Karpas-422 (cell line): ENCODE data around the gene FLACC1. TPM values are rescaled to one million over a fixed set of nuclear protein-coding genes. Genes with fewer than 3 reads are reported as not detected.

Experiments used
- DNase-seq: peaks from one replicate; pipeline ENCODE4 v3.0.0-alpha.2; 2015
- H2AFZ ChIP-seq: fragments of 200-600 bp; sonication (generic); 2 replicates; pipeline ENCODE4 v1.6.1; 2014; ENCODE audit warnings: antibody characterized with exemption, low read length, mixed read lengths
- H3K27ac ChIP-seq: fragments of 200-600 bp; sonication (generic); 2 replicates; pipeline ENCODE4 v1.5.1; 2014; ENCODE audit warnings: mild to moderate bottlenecking, low read length, moderate library complexity
- H3K27me3 ChIP-seq: fragments of 200-600 bp; sonication (generic); 2 replicates; pipeline ENCODE4 v1.6.1; 2014; ENCODE audit warnings: low read length, mixed read lengths
- H3K36me3 ChIP-seq: fragments of 200-600 bp; sonication (generic); 2 replicates; pipeline ENCODE4 v1.6.1; 2014; ENCODE audit warnings: low read length, mixed read lengths; ENCODE audit not compliant: insufficient read depth
- H3K4me1 ChIP-seq: fragments of 200-600 bp; sonication (generic); 2 replicates; pipeline ENCODE4 v1.6.1; 2014; ENCODE audit warnings: mild to moderate bottlenecking, low read length, mixed read lengths
- H3K4me2 ChIP-seq: fragments of 200-600 bp; sonication (generic); 2 replicates; pipeline ENCODE4 v1.6.1; 2014; ENCODE audit warnings: low read length, low read depth, mild to moderate bottlenecking; ENCODE audit not compliant: poor library complexity, severe bottlenecking
- H3K4me3 ChIP-seq: fragments of 200-600 bp; sonication (generic); 2 replicates; pipeline ENCODE4 v1.5.1; 2014; ENCODE audit warnings: mild to moderate bottlenecking, antibody characterized with exemption, low read length, mixed read lengths
- H3K79me2 ChIP-seq: fragments of 200-600 bp; sonication (generic); 2 replicates; pipeline ENCODE4 v1.6.1; 2014; ENCODE audit warnings: mild to moderate bottlenecking, low read length, mixed read lengths
- H3K9ac ChIP-seq: fragments of 200-600 bp; sonication (generic); 2 replicates; pipeline ENCODE4 v1.6.0; 2014; ENCODE audit warnings: low read length
- H3K9me2 ChIP-seq: fragments of 200-600 bp; sonication (generic), shearing (Covaris generic); replicated peaks from 2 replicates; pipeline ENCODE4 v1.6.0; 2014; ENCODE audit warnings: mild to moderate bottlenecking, low read length, moderate library complexity; ENCODE audit not compliant: insufficient read depth
- H3K9me3 ChIP-seq: fragments of 300-700, 200-600 bp; sonication (generic); 2 replicates; pipeline ENCODE4 v1.6.1; 2014; ENCODE audit warnings: low read length, mixed read lengths
- H4K20me1 ChIP-seq: fragments of 200-600 bp; sonication (generic); 2 replicates; pipeline ENCODE4 v1.6.1; 2014; ENCODE audit warnings: mild to moderate bottlenecking, antibody characterized with exemption, low read length, low read depth; ENCODE audit not compliant: insufficient read depth
- total RNA-seq: library from RNA; depleted of rRNA; stranded (reverse); fragments of >200 nt; shearing (Covaris generic); gene quantifications from 2 replicates; pipeline ENCODE4 v1.2.3, GENCODE V29; 2014; ENCODE audit warnings: low replicate concordance

Gene FLACC1
- total RNA-seq, 1 experiment from 2014 or later = 13.2 TPM

DNA sequence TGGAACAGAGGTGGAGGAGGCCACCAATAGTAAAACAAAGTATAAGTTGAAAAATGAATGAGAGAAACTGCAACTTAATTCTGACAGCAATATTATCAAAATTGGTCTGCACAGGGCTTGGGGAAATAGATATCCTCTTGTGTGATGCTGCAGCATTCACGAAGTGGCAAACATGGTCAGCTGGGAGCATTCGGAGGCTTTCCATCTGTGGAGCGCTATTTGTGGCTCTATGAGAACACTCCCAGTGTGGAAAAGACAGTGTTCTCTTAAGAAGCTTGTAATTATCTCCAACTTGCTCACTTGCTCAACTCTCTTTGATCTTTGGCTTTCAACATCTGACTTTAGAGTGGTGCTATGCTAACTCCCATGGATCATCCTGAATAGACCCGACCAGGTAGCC, 3.1 kb upstream of the FLACC1 start:
- Histone ChIP-seq H2AFZ (no peak overlapping the region), H3K9ac (no peak overlapping the region), H3K27me3 (no peaks in the 10 kb centered on the region), H3K9me3 (no peaks in the 10 kb centered on the region), H3K4me2 (no peak overlapping the region), H3K79me2 (no peaks in the 10 kb centered on the region), H3K4me1 (peaks cover 14% of the 10 kb centered on the region), H3K36me3 (no peaks in the 10 kb centered on the region), H4K20me1 (no peaks in the 10 kb centered on the region), H3K9me2 (no peaks in the 10 kb centered on the region), H3K4me3 (no peak overlapping the region), H3K27ac (no peak overlapping the region)
- DNase-seq = no peak

DNA sequence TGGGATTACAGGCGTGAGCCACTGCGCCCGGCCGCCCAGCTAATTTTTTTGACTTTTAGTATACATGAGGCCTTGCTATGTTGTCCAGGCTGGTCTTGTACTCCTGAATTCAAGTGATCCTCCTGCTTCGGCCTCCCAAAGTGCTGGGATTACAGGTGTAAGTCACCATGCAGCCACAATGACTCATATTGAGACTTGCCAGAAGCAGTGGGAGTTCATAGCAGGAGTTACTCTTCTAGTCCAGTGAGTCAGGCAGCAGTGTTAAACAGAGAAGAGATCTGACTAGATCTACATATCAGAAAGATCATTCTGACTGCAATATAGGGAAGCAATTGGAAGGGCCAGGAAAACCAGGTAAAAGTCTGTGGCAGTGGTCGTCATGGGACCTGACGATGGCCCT, 1.5 kb upstream of the FLACC1 start:
- H3K9me3 ChIP-seq = no peaks in the 10 kb centered on the region
- H3K27me3 ChIP-seq = no peaks in the 10 kb centered on the region
- H3K4me2 ChIP-seq = no peak overlapping the region
- H3K9me2 ChIP-seq = no peaks in the 10 kb centered on the region
- H3K4me1 ChIP-seq = peaks cover 14% of the 10 kb centered on the region
- H4K20me1 ChIP-seq = no peaks in the 10 kb centered on the region
- no peaks in the 10 kb centered on the region for H3K79me2 ChIP-seq
- no peak overlapping the region for H3K27ac ChIP-seq
- H3K4me3 ChIP-seq = no peak overlapping the region
- H2AFZ ChIP-seq = no peak overlapping the region
- no peak for DNase-seq
- no peak overlapping the region for H3K9ac ChIP-seq
- no peaks in the 10 kb centered on the region for H3K36me3 ChIP-seq

DNA sequence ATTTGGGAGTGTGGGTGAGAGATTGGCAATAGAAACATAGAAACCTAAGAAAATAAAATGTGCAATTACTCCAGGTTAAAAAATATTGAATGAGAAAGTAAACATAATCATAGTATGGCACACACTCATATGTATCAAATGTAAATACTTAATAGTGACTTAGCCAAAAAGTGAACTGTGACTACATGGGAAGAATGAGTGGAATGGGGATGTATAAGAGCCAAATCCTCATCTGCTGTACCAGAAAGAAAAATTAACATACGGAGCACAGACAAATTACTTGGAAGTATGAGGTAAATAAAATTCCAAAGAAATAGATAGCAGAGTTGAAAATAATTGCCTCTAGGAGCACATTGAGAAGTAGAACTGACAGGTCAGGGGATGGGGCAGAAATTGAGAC, 4.0 kb downstream of the FLACC1 start:
- Histone ChIP-seq H4K20me1 (no peaks in the 10 kb centered on the region), H3K36me3 (no peaks in the 10 kb centered on the region), H3K9ac (no peak overlapping the region), H3K9me2 (no peaks in the 10 kb centered on the region), H2AFZ (no peak overlapping the region), H3K4me3 (no peak overlapping the region), H3K27ac (no peak overlapping the region), H3K9me3 (no peaks in the 10 kb centered on the region), H3K4me1 (peaks cover 14% of the 10 kb centered on the region), H3K79me2 (no peaks in the 10 kb centered on the region), H3K4me2 (no peak overlapping the region), H3K27me3 (no peaks in the 10 kb centered on the region)
- no peak for DNase-seq

DNA sequence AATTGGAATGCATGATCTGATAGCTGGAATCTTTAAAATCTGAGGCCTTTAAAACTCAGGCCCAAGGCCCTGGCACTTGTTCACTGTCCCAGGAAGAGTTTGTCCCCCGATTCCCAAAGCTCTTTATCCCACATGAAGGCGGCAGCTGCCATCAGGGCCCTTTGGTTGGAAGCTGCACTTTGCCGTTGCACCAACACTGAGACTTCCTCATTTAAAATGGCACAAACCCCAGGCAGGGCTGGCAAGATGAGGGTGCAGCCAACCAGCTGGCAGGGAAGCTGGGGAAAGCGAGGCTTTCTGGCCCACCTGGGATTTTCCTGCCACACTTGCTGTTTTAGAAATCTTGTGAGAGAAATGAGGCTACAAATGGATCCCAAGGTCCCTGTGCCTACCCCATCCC, 6.3 kb downstream of the FLACC1 start:
- H3K27me3 ChIP-seq = no peaks in the 10 kb centered on the region
- no peaks in the 10 kb centered on the region for H3K79me2 ChIP-seq
- H3K4me3 ChIP-seq = no peak overlapping the region
- no peak overlapping the region for H3K9ac ChIP-seq
- H3K4me2 ChIP-seq = no peak overlapping the region
- no peaks in the 10 kb centered on the region for H3K9me3 ChIP-seq
- no peaks in the 10 kb centered on the region for H3K9me2 ChIP-seq
- H3K4me1 ChIP-seq = peaks cover 6% of the 10 kb centered on the region
- H4K20me1 ChIP-seq = no peaks in the 10 kb centered on the region
- no peak overlapping the region for H2AFZ ChIP-seq
- no peak overlapping the region for H3K27ac ChIP-seq
- DNase-seq = no peak
- H3K36me3 ChIP-seq = no peaks in the 10 kb centered on the region

DNA sequence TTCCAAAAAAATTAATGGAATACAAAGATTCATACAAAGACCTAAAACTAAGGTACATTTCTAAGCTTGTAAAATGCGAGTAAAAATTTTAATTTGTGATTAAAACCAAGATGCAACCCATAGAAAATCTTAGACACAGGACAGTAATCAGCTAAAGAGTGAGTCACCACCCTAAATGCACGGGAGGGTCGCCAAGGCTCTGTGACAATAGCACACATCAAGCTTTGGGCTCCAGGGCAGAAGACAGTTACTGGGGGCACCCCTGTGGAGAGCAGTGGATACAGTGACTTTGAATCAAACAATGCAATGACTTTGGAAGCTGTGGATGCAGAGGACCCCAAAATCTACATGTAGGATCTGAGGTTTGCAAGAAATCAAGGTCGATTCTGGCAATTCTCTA, 7.5 kb downstream of the FLACC1 start:
- no peak for DNase-seq
- Histone ChIP-seq H3K79me2 (no peaks in the 10 kb centered on the region), H3K9me3 (no peaks in the 10 kb centered on the region), H3K9ac (no peak overlapping the region), H3K4me1 (peaks cover 19% of the 10 kb centered on the region), H3K27me3 (no peaks in the 10 kb centered on the region), H3K4me2 (no peak overlapping the region), H3K36me3 (no peaks in the 10 kb centered on the region), H2AFZ (no peak overlapping the region), H3K27ac (no peak overlapping the region), H3K4me3 (no peak overlapping the region), H3K9me2 (no peaks in the 10 kb centered on the region), H4K20me1 (no peaks in the 10 kb centered on the region)

DNA sequence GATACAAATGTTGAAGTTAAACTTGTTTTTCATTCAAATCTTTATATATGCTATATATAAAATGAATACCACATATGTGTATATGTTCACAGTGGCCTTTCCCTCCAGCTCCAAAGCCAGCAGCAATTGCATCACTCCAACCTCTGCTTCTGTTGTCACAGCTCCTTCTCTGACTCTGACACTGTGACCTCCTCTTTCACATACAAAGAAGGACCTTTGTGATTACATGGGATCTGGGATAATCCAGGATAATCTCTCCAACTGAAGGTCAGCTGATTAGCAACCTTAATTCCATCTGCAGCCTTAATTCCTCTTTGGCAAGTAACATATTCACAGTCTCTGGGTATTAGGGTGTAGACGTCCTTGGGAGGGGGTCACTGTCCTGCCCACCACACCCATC, 8.4 kb downstream of the FLACC1 start:
- Histone ChIP-seq H3K27me3 (no peaks in the 10 kb centered on the region), H3K9ac (no peak overlapping the region), H3K9me2 (no peaks in the 10 kb centered on the region), H2AFZ (no peak overlapping the region), H3K79me2 (no peaks in the 10 kb centered on the region), H3K4me2 (no peak overlapping the region), H3K4me3 (no peak overlapping the region), H3K27ac (no peak overlapping the region), H3K9me3 (no peaks in the 10 kb centered on the region), H3K36me3 (no peaks in the 10 kb centered on the region), H3K4me1 (peaks cover 27% of the 10 kb centered on the region), H4K20me1 (no peaks in the 10 kb centered on the region)
- no peak for DNase-seq

DNA sequence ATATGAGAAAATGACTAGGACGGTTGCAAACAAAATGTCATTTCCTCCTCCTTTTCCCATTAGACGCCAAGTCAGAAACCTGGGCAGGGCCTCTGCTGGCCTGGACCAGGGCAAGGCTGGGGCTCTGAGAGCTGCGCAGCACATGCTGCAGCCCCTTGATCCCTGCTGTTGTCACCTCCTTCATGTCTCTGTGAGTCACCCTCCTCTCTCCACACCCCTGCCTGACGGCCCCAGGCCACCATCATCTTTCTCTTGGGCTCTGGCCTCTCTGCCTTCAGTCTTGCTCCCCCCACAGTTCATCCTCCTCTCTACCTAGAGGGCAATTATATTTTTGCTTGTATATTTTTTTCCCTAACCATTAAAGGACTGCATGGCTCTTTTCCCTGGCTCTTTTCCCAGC, 10.0 kb downstream of the FLACC1 start:
- Histone ChIP-seq H3K27ac (no peak overlapping the region), H4K20me1 (no peaks in the 10 kb centered on the region), H3K4me1 (peaks cover 39% of the 10 kb centered on the region), H2AFZ (no peak overlapping the region), H3K9me3 (no peaks in the 10 kb centered on the region), H3K4me3 (no peak overlapping the region), H3K9me2 (no peaks in the 10 kb centered on the region), H3K36me3 (no peaks in the 10 kb centered on the region), H3K27me3 (no peaks in the 10 kb centered on the region), H3K4me2 (no peak overlapping the region), H3K9ac (no peak overlapping the region), H3K79me2 (no peaks in the 10 kb centered on the region)
- DNase-seq = no peak

DNA sequence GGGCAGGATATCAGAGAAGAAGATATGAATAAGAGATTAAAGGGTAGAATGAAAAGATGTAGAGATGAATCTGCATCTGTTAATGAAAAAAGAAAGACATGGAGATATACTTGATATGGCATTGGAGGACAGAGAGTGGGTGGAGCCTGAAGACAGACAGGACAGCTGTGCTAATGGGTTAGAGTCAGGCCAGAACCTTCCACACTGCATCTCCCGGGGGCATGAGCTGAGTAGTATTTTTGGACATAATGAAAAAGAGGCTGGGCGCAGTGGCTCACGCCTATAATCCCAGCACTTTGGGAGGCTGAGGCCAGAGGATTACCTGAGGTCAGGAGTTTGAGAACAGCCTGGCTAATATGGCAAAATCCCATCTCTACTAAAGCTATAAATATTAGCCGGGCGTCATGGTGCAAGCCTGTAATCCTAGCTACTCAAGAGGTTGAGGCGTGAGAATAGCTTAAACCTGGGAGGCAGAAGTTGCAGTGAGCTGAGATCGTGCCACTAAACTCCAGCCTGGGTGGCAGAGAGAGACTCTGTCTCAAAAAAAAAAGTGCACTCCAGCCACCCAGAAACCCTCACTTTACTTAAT, 11.4 kb downstream of the FLACC1 start:
- no peak overlapping the region for H3K4me3 ChIP-seq
- H4K20me1 ChIP-seq = no peaks in the 10 kb centered on the region
- no peak overlapping the region for H2AFZ ChIP-seq
- H3K27me3 ChIP-seq = no peaks in the 10 kb centered on the region
- no peaks in the 10 kb centered on the region for H3K79me2 ChIP-seq
- peaks cover 39% of the 10 kb centered on the region for H3K4me1 ChIP-seq
- no peaks in the 10 kb centered on the region for H3K36me3 ChIP-seq
- H3K27ac ChIP-seq = peak overlapping the region; percentile 71; the same call in 1 of the 2 replicates
- DNase-seq = no peak
- H3K9ac ChIP-seq = no peak overlapping the region
- H3K4me2 ChIP-seq = peak overlapping the region; percentile 40
- H3K9me3 ChIP-seq = no peaks in the 10 kb centered on the region
- H3K9me2 ChIP-seq = no peaks in the 10 kb centered on the region
